Gastroesophageal sphincter (tissue), 3 donors: Measurements from ENCODE around the gene VEGFA.

ENCODE experiments used
- EP300 ChIP-seq: sonication (generic); formaldehyde crosslinking; IDR thresholded peaks from one replicate; pipeline ENCODE4 v1.6.1; 2017; ENCODE audit warnings: antibody characterized with exemption, mild to moderate bottlenecking
- TF ChIP-seq, protein P1 (sequence below), 4 experiments: fragments of 200-600 bp in 2 of 4; fragments of 450-650 bp in 2 of 4; sonication (generic) in 1 of 4; IDR thresholded peaks; one replicate each; pipeline ENCODE4 v1.5.1; 2017 to 2019; ENCODE audit warnings: antibody characterized with exemption in 4 of 4, mild to moderate bottlenecking in 2 of 4, moderate library complexity in 2 of 4

DNA sequence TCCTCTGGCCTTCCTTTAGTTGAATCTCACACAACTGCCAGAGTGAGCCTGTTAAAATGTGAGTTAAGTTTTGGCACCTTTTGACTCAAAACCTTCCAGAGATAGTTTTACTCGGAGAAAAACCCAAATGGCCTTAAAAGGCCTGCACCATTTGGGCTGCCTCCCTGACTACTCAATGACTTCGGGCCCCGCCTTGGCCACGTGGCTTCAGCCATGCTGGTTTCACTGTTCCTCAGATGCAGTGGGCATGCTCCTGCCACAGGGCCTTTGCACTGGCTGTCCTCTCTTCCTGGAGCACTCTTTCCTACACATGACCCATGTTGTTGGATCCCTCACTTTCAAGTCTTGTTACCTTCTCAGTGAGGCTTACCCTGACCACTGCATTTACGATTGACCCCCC lies 18.3 kb downstream of the VEGFA start:
- TF ChIP-seq, protein P1, sequence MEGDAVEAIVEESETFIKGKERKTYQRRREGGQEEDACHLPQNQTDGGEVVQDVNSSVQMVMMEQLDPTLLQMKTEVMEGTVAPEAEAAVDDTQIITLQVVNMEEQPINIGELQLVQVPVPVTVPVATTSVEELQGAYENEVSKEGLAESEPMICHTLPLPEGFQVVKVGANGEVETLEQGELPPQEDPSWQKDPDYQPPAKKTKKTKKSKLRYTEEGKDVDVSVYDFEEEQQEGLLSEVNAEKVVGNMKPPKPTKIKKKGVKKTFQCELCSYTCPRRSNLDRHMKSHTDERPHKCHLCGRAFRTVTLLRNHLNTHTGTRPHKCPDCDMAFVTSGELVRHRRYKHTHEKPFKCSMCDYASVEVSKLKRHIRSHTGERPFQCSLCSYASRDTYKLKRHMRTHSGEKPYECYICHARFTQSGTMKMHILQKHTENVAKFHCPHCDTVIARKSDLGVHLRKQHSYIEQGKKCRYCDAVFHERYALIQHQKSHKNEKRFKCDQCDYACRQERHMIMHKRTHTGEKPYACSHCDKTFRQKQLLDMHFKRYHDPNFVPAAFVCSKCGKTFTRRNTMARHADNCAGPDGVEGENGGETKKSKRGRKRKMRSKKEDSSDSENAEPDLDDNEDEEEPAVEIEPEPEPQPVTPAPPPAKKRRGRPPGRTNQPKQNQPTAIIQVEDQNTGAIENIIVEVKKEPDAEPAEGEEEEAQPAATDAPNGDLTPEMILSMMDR (IDR thresholded peaks at IDR 0.05) = no peak
- TF ChIP-seq EP300 = no peak
